Neural cell (in vitro differentiated cells): ENCODE results near the gene DNAH8. TPM values are rescaled to one million over a fixed set of nuclear protein-coding genes. Genes with fewer than 3 reads are reported as not detected.

Experiments used
- H2AFZ ChIP-seq: fragments of 200-600, 300-800 bp; sonication (generic), shearing (Covaris generic); 2 replicates; pipeline ENCODE4 v1.6.0; 2014; ENCODE audit warnings: low read depth, mild to moderate bottlenecking, antibody characterized with exemption, low read length, moderate library complexity
- H3F3A ChIP-seq: fragments of 200-600 bp; shearing (Covaris generic); 2 replicates; pipeline ENCODE4 v1.6.1; 2016; ENCODE audit warnings: mild to moderate bottlenecking, moderate library complexity, mixed read lengths, antibody characterized with exemption, low read length; ENCODE audit not compliant: insufficient read depth, poor library complexity, severe bottlenecking
- H3K27ac ChIP-seq: fragments of 200-600, 300-800 bp; sonication (generic), shearing (Covaris generic); 2 replicates; pipeline ENCODE4 v1.5.1; 2014; ENCODE audit warnings: mild to moderate bottlenecking, low read length, moderate library complexity
- H3K27me3 ChIP-seq: fragments of 300-800, 200-600 bp; sonication (generic), shearing (Covaris generic); 2 replicates; pipeline ENCODE4 v1.6.0; 2014; ENCODE audit warnings: mild to moderate bottlenecking, low read depth, low read length, moderate library complexity; ENCODE audit not compliant: insufficient read depth
- H3K36me3 ChIP-seq: fragments of 300-800, 200-600 bp; sonication (generic), shearing (Covaris generic); 2 replicates; pipeline ENCODE4 v1.5.1; 2014; ENCODE audit warnings: mild to moderate bottlenecking, antibody characterized with exemption, low read length, moderate library complexity; ENCODE audit not compliant: insufficient read depth
- H3K4me2 ChIP-seq: fragments of 300-800, 200-600 bp; sonication (generic), shearing (Covaris generic); 2 replicates; pipeline ENCODE4 v1.6.0; 2014; ENCODE audit warnings: mild to moderate bottlenecking, low read length
- H3K4me3 ChIP-seq: fragments of 300-800, 200-600 bp; sonication (generic), shearing (Covaris generic); 2 replicates; pipeline ENCODE4 v1.5.1; 2014; ENCODE audit warnings: mild to moderate bottlenecking, low read length, moderate library complexity
- H3K79me2 ChIP-seq: fragments of 200-600 bp; shearing (Covaris generic); replicated peaks from 2 replicates; pipeline ENCODE4 v1.6.0; 2014; ENCODE audit warnings: mild to moderate bottlenecking, low read length, moderate library complexity; ENCODE audit not compliant: insufficient read depth
- H3K9ac ChIP-seq: fragments of 300-800, 200-600 bp; sonication (generic), shearing (Covaris generic); 2 replicates; pipeline ENCODE4 v1.6.1; 2016; ENCODE audit warnings: mild to moderate bottlenecking, low read length, mixed read lengths
- H3K9me2 ChIP-seq: fragments of 200-600 bp; shearing (Covaris generic); 2 replicates; pipeline ENCODE4 v1.6.1; 2016; ENCODE audit warnings: mild to moderate bottlenecking, low read length, mixed read lengths; ENCODE audit not compliant: insufficient read depth
- H3K9me3 ChIP-seq: fragments of 200-600, 300-800 bp; sonication (generic), shearing (Covaris generic); 2 replicates; pipeline ENCODE4 v1.6.1; 2016; ENCODE audit warnings: mild to moderate bottlenecking, mixed run types, low read length, moderate library complexity, mixed read lengths
- H4K20me1 ChIP-seq: fragments of 200-600 bp; shearing (Covaris generic); 2 replicates; pipeline ENCODE4 v1.6.1; 2016; ENCODE audit warnings: mild to moderate bottlenecking, mixed run types; ENCODE audit not compliant: insufficient read depth
- EP300 ChIP-seq: fragments of 450-650 bp; conservative IDR thresholded peaks from 2 replicates; pipeline ENCODE4 v1.6.1; 2014; ENCODE audit warnings: antibody characterized with exemption, mild to moderate bottlenecking, moderate library complexity; ENCODE audit not compliant: poor library complexity, severe bottlenecking
- EZH2 ChIP-seq: fragments of 200-600, 300-800 bp; shearing (Covaris generic), sonication (generic); IDR thresholded peaks from 2 replicates; pipeline ENCODE4 v1.6.1; 2014; ENCODE audit warnings: antibody characterized with exemption, low read length, borderline replicate concordance, mild to moderate bottlenecking; ENCODE audit not compliant: insufficient read depth, poor library complexity, severe bottlenecking
- MXI1 ChIP-seq: fragments of 450-650 bp; conservative IDR thresholded peaks from 2 replicates; pipeline ENCODE4 v1.6.1; 2014; ENCODE audit warnings: antibody characterized with exemption, mild to moderate bottlenecking; ENCODE audit not compliant: poor library complexity, severe bottlenecking
- POLR2AphosphoS5 ChIP-seq: IDR thresholded peaks from 2 replicates; pipeline ENCODE4 v1.6.1; 2012
- SMC3 ChIP-seq: fragments of 450-650 bp; conservative IDR thresholded peaks from 2 replicates; pipeline ENCODE4 v1.6.1; 2014; ENCODE audit warnings: antibody characterized with exemption, mild to moderate bottlenecking, moderate library complexity; ENCODE audit not compliant: poor library complexity
- TAF1 ChIP-seq: IDR thresholded peaks from 2 replicates; pipeline ENCODE4 v1.6.1; 2012; ENCODE audit warnings: low read depth
- polyA plus RNA-seq: library from polyadenylated mRNA; depleted of rRNA; stranded (reverse); fragments of >200 nt; gene quantifications from 2 replicates; pipeline ENCODE4 v1.2.3, GENCODE V29; 2014
- TF ChIP-seq, protein P1 (sequence below): IDR thresholded peaks from 2 replicates; pipeline ENCODE4 v1.6.1; 2012; ENCODE audit warnings: borderline replicate concordance

The DNAH8 gene
- polyA plus RNA-seq, 1 donor from 2014 or later: 0.07 TPM

DNA sequence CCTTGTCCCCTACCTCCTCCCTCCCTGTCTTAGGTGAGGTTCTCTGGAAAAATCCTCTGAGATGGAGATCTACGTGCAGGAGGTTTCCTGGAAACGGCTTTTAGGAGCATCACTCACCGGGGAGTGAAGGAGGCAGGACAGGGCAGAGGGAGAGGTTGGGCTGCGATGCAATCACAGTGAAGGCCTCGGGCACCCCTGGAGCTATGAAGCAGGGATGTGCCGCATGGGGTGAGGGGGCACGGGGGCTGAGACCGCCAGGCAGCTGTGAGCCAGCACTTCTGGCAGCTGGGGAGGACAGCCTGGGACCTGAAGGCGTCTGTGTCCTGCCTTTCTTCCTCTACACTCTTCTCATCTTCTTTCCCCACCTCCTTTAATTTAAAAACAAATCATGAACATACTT, 320.6 kb downstream of the DNAH8 start:
- Histone ChIP-seq H3K9ac (no peak overlapping the region), H3K36me3 (no peaks in the 10 kb centered on the region), H4K20me1 (no peaks in the 10 kb centered on the region), H3K4me3 (no peak overlapping the region), H3F3A (no peaks in the 10 kb centered on the region), H3K9me2 (no peaks in the 10 kb centered on the region), H2AFZ (no peak overlapping the region), H3K27me3 (no peaks in the 10 kb centered on the region), H3K9me3 (no peaks in the 10 kb centered on the region), H3K27ac (no peak overlapping the region), H3K4me2 (no peak overlapping the region), H3K79me2 (no peaks in the 10 kb centered on the region)
- TF ChIP-seq SMC3 (no peak), POLR2AphosphoS5 (no peak), MXI1 (no peak)
- TF ChIP-seq, protein P1, sequence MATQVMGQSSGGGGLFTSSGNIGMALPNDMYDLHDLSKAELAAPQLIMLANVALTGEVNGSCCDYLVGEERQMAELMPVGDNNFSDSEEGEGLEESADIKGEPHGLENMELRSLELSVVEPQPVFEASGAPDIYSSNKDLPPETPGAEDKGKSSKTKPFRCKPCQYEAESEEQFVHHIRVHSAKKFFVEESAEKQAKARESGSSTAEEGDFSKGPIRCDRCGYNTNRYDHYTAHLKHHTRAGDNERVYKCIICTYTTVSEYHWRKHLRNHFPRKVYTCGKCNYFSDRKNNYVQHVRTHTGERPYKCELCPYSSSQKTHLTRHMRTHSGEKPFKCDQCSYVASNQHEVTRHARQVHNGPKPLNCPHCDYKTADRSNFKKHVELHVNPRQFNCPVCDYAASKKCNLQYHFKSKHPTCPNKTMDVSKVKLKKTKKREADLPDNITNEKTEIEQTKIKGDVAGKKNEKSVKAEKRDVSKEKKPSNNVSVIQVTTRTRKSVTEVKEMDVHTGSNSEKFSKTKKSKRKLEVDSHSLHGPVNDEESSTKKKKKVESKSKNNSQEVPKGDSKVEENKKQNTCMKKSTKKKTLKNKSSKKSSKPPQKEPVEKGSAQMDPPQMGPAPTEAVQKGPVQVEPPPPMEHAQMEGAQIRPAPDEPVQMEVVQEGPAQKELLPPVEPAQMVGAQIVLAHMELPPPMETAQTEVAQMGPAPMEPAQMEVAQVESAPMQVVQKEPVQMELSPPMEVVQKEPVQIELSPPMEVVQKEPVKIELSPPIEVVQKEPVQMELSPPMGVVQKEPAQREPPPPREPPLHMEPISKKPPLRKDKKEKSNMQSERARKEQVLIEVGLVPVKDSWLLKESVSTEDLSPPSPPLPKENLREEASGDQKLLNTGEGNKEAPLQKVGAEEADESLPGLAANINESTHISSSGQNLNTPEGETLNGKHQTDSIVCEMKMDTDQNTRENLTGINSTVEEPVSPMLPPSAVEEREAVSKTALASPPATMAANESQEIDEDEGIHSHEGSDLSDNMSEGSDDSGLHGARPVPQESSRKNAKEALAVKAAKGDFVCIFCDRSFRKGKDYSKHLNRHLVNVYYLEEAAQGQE: no peak

DNA sequence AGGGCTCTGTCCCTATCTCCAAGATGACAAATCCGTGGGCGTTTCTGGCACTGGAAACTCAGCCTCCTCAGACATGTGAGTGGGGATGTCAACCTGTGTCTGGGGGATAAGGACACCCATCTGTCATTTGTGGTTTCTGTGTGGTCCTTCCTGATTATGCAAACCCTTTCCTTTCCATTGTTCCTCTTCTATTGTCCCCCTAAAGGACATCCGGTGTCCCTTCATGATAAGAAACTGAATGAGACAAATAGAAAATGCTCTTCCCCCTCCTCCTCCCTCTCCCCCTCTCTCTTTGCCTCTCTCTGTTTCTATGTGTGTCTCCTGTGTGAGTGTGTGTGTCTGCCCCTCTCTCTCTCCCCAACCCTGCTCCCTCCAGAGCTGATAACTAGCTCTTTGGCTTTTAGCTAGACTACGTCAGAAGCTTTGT, 322.0 kb downstream of the DNAH8 start:
- Histone ChIP-seq H2AFZ (no peak overlapping the region), H3K9me2 (no peaks in the 10 kb centered on the region), H3K27ac (no peak overlapping the region), H4K20me1 (no peaks in the 10 kb centered on the region), H3F3A (no peaks in the 10 kb centered on the region), H3K36me3 (no peaks in the 10 kb centered on the region), H3K79me2 (no peaks in the 10 kb centered on the region), H3K27me3 (no peaks in the 10 kb centered on the region), H3K9ac (no peak overlapping the region), H3K4me2 (no peak overlapping the region), H3K4me3 (no peak overlapping the region), H3K9me3 (no peaks in the 10 kb centered on the region)
- no peak for TF ChIP-seq EZH2
- TF ChIP-seq, protein P1: no peak
- no peak for TF ChIP-seq TAF1

DNA sequence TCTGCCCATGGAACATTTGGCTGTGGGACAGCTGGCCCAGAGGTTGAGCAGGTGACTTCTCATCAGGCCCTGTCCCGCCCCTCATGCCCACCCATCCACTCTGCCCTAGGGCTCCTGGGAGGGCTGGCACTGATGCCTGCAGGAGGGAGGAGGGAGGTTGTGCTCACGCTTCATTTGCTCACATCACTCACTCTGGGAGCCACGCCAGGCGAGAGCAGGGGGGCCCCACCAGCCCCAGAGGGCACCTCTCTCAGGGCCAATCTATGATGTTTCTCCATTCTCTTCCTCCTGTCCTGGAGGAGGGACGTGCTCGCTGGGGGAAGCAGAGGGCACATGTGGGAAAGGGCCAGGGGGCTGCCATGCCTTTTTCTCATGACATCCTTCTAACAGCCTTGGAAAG, 322.6 kb downstream of the DNAH8 start:
- no peaks in the 10 kb centered on the region for H3K27me3 ChIP-seq
- H3K27ac ChIP-seq: no peak overlapping the region
- H3K36me3 ChIP-seq: no peaks in the 10 kb centered on the region
- no peak overlapping the region for H2AFZ ChIP-seq
- H3K4me3 ChIP-seq: no peak overlapping the region
- no peak overlapping the region for H3K9ac ChIP-seq
- H3K4me2 ChIP-seq: no peak overlapping the region
- no peaks in the 10 kb centered on the region for H3K9me3 ChIP-seq
- no peaks in the 10 kb centered on the region for H3F3A ChIP-seq
- TF ChIP-seq MXI1: no peak
- no peak for TF ChIP-seq POLR2AphosphoS5
- no peak for TF ChIP-seq EP300
- no peaks in the 10 kb centered on the region for H4K20me1 ChIP-seq
- no peaks in the 10 kb centered on the region for H3K79me2 ChIP-seq
- no peaks in the 10 kb centered on the region for H3K9me2 ChIP-seq
